Gastrocnemius medialis (tissue), 4 donors: Measurements from ENCODE around the gene ACVR1. TPM values are rescaled to one million over a fixed set of nuclear protein-coding genes. Genes with fewer than 3 reads are reported as not detected.

Experiments
- ATAC-seq, 2 donors: fragments of 150-250 bp; one replicate each; pipeline ENCODE4 v1.9.1; 2016
- DNase-seq, 2 donors: peaks; one replicate each; pipeline ENCODE4 v3.0.0-alpha.2; 2019
- H3K27ac ChIP-seq, 4 donors: fragments of 200-600 bp; sonication (generic); 1 replicate in 1 of 4; 2 replicates in 3 of 4; pipeline ENCODE4 v1.5.1; 2016 to 2018; ENCODE audit warnings: mild to moderate bottlenecking in 2 of 4, moderate library complexity in 1 of 4
- H3K27me3 ChIP-seq, 3 donors: fragments of 200-600 bp; sonication (generic) in 2 of 3; 1 replicate in 1 of 3; 2 replicates in 2 of 3; pipeline versions ENCODE4 v1.5.1 to v1.6.0; 2016 to 2019; ENCODE audit warnings: mild to moderate bottlenecking in 1 of 3, moderate library complexity in 1 of 3
- H3K36me3 ChIP-seq, 2 donors: fragments of 200-600 bp; sonication (generic) in 1 of 2; one replicate each; pipeline ENCODE4 v1.5.1; 2017 to 2018
- H3K4me1 ChIP-seq, 2 donors: fragments of 200-600 bp; sonication (generic) in 1 of 2; one replicate each; pipeline ENCODE4 v1.5.1; 2016 to 2017; ENCODE audit warnings: mild to moderate bottlenecking in 2 of 2
- H3K4me3 ChIP-seq, 4 donors: fragments of 200-600 bp; sonication (generic) in 3 of 4; 1 replicate in 1 of 4; 2 replicates in 3 of 4; pipeline ENCODE4 v1.5.1; 2016 to 2019; ENCODE audit warnings: mild to moderate bottlenecking in 2 of 4
- H3K9me3 ChIP-seq, 3 donors: fragments of 200-600 bp; sonication (generic) in 2 of 3; 1 replicate in 1 of 3; 2 replicates in 2 of 3; pipeline ENCODE4 v1.5.1; 2016 to 2019
- CTCF ChIP-seq, 5 experiments: fragments of 450-650 bp in 3 of 5; fragments of 200-600 bp in 2 of 5; sonication (generic) in 2 of 5; IDR thresholded peaks in 4 of 5; conservative IDR thresholded peaks in 1 of 5; 1 replicate in 4 of 5; 2 replicates in 1 of 5; pipeline ENCODE4 v1.5.1; 2016 to 2019; ENCODE audit warnings: antibody characterized with exemption in 5 of 5, mild to moderate bottlenecking in 3 of 5, moderate library complexity in 3 of 5
- POLR2A ChIP-seq, 2 donors: fragments of 450-650 bp; IDR thresholded peaks; one replicate each; pipeline ENCODE4 v1.6.1; 2017; ENCODE audit warnings: antibody characterized with exemption in 2 of 2, mild to moderate bottlenecking in 2 of 2, moderate library complexity in 2 of 2
- in situ Hi-C, 4 donors: fragments of 200-750 bp; cut with MboI; loops; one replicate each; pipeline versions ENCODE4 v1.15.0 to v1.8.0; 2017; ENCODE audit warnings: low sequenced_read_pairs in 4 of 4
- intact Hi-C: fragments of 100-400 bp; cut with DNase I; formaldehyde crosslinking; loops from one replicate; pipeline ENCODE4 v1.15.1; 2023; ENCODE audit warnings: low total_unique reads
- total RNA-seq, 4 donors: library from RNA; depleted of rRNA; stranded (reverse); fragments of >200 nt; gene quantifications; one replicate each; pipeline versions ENCODE4 v1.1.0 to v1.2.3, GENCODE V29; 2016

The ACVR1 gene
- total RNA-seq, 4 donors from 2014 or later = 10.8 to 18.4 (median 12.2) TPM

GRCh38 chr2:157744571-157745076 lies 131.5 kb downstream of the ACVR1 start:
- in situ Hi-C loops = no loop called here
- TF ChIP-seq POLR2A (IDR thresholded peaks at IDR 0.05) = no peak
- no peak for DNase-seq

GRCh38 chr2:157743051-157743450 lies 133.1 kb downstream of the ACVR1 start:
- in situ Hi-C loops = no loop called here
- no peak for ATAC-seq

More at GRCh38 chr2:157744571-157745076, 131.5 kb downstream of the ACVR1 start:
- intact Hi-C loops = loop anchor here (5.0 to 10.0 kb wide), 2 partner anchors 117 to 250 kb away; partner anchors contain the start of gene ACVR1C
- Histone ChIP-seq H3K9me3 (no peaks in the 10 kb centered on the region), H3K27me3 (no peaks in the 10 kb centered on the region), H3K36me3 (no peaks in the 10 kb centered on the region), H3K4me3 (no peak overlapping the region), H3K27ac (peak overlapping the region; percentile 16 to 90 (median 34)), H3K4me1 (peaks cover 23 to 71% of the 10 kb centered on the region in 2 donors)
- no peak for ATAC-seq

GRCh38 chr2:157741819-157742484 lies 134.2 kb downstream of the ACVR1 start:
- peak; percentile 45 to 58 for DNase-seq
- TF ChIP-seq POLR2A (IDR thresholded peaks at IDR 0.05) (no peak), CTCF (IDR thresholded peaks at IDR 0.05 in 4 of 5, conservative IDR thresholded peaks at IDR 0.05 in 1 of 5) (no peak)
- no peaks in the 10 kb centered on the region for H3K9me3 ChIP-seq
- peak overlapping the region in 3 of 4 donors; percentile 22 to 35 (median 27) for H3K4me3 ChIP-seq
- peak overlapping the region; percentile 69 to 90 (median 78) for H3K27ac ChIP-seq
- H3K4me1 ChIP-seq = peaks cover 6 to 49% of the 10 kb centered on the region in 2 donors
- peaks cover 0 to 17% of the 10 kb centered on the region in 2 donors for H3K36me3 ChIP-seq
- no peaks in the 10 kb centered on the region for H3K27me3 ChIP-seq
- peak; percentile 89 to 94 for ATAC-seq
- in situ Hi-C loops = no loop called here
- intact Hi-C loops = loop anchor here (5.0 to 10.0 kb wide), 2 partner anchors 115 to 247 kb away; partner anchors contain the start of gene ACVR1C

More at GRCh38 chr2:157743051-157743450, 133.1 kb downstream of the ACVR1 start:
- TF ChIP-seq POLR2A (IDR thresholded peaks at IDR 0.05) = no peak
- no peak for TF ChIP-seq CTCF (IDR thresholded peaks at IDR 0.05 in 4 of 5, conservative IDR thresholded peaks at IDR 0.05 in 1 of 5)
- no peaks in the 10 kb centered on the region for H3K9me3 ChIP-seq
- DNase-seq = no peak
- peaks cover 12 to 56% of the 10 kb centered on the region in 2 donors for H3K4me1 ChIP-seq
- peak overlapping the region; percentile 69 to 90 (median 78) for H3K27ac ChIP-seq
- no peak overlapping the region for H3K4me3 ChIP-seq
- H3K36me3 ChIP-seq = peaks cover 0 to 6% of the 10 kb centered on the region in 2 donors
- H3K27me3 ChIP-seq = no peaks in the 10 kb centered on the region
- intact Hi-C loops = loop anchor here (5.0 to 10.0 kb wide), 2 partner anchors 116 to 248 kb away; partner anchors contain the start of gene ACVR1C

- H3K27me3 ChIP-seq = no peaks in the 10 kb centered on the region
- in situ Hi-C loops (no loop called here), intact Hi-C loops (no loop called here)
- ATAC-seq = no peak
- peaks cover 0 to 16% of the 10 kb centered on the region in 2 donors for H3K4me1 ChIP-seq
- DNase-seq = no peak
- H3K36me3 ChIP-seq = peaks cover 3 to 58% of the 10 kb centered on the region in 2 donors
- H3K27ac ChIP-seq = no peak overlapping the region
- TF ChIP-seq CTCF (IDR thresholded peaks at IDR 0.05 in 4 of 5, conservative IDR thresholded peaks at IDR 0.05 in 1 of 5) = no peak
- no peak for TF ChIP-seq POLR2A (IDR thresholded peaks at IDR 0.05)
- no peak overlapping the region for H3K4me3 ChIP-seq
- no peaks in the 10 kb centered on the region for H3K9me3 ChIP-seq
Observed at GRCh38 chr2:157737656-157738055, 138.5 kb downstream of the ACVR1 start.

GRCh38 chr2:157735532-157735931 lies 140.6 kb downstream of the ACVR1 start:
- no peak overlapping the region for H3K27ac ChIP-seq
- intact Hi-C loops = no loop called here
- ATAC-seq = no peak
- H3K4me3 ChIP-seq = no peak overlapping the region
- H3K9me3 ChIP-seq = no peaks in the 10 kb centered on the region
- in situ Hi-C loops = no loop called here
- H3K27me3 ChIP-seq = no peaks in the 10 kb centered on the region
- TF ChIP-seq CTCF (IDR thresholded peaks at IDR 0.05 in 4 of 5, conservative IDR thresholded peaks at IDR 0.05 in 1 of 5) (no peak), POLR2A (IDR thresholded peaks at IDR 0.05) (no peak)
- peaks cover 3 to 60% of the 10 kb centered on the region in 2 donors for H3K36me3 ChIP-seq
- DNase-seq = no peak
- no peaks in the 10 kb centered on the region for H3K4me1 ChIP-seq
